CD14-positive monocyte (primary cell): ENCODE measurements around the gene GPC6. TPM values are rescaled to one million over a fixed set of nuclear protein-coding genes. Genes with fewer than 3 reads are reported as not detected.

ENCODE experiments used
- DNase-seq, 3 donors: peaks; one replicate each; pipeline ENCODE4 v3.0.0-alpha.2; 2011 to 2022
- H2AFZ ChIP-seq: 2 replicates; pipeline ENCODE4 v1.6.0; 2012; ENCODE audit warnings: mild to moderate bottlenecking, low read depth, low read length, inconsistent platforms; ENCODE audit not compliant: insufficient read depth, poor library complexity, severe bottlenecking
- H3K27ac ChIP-seq, 2 donors: 1 replicate in 1 of 2; 2 replicates in 1 of 2; pipeline ENCODE4 v1.5.1; 2012 to 2013; ENCODE audit warnings: low read length in 2 of 2, control low read depth in 1 of 2, inconsistent platforms in 1 of 2, low read depth in 1 of 2, mild to moderate bottlenecking in 1 of 2
- H3K27me3 ChIP-seq, 2 donors: one replicate each; pipeline versions ENCODE4 v1.6.0 to v1.6.1; 2011 to 2013; ENCODE audit warnings: low read length in 2 of 2; ENCODE audit not compliant: control insufficient read depth in 2 of 2, insufficient read depth in 2 of 2
- H3K36me3 ChIP-seq, 2 donors: replicated peaks in 1 of 2; 1 replicate in 1 of 2; 2 replicates in 1 of 2; pipeline versions ENCODE4 v1.5.1 to v1.6.1; 2012 to 2013; ENCODE audit warnings: low read length in 2 of 2, control low read depth in 1 of 2, inconsistent platforms in 1 of 2, mild to moderate bottlenecking in 1 of 2; ENCODE audit not compliant: insufficient read depth in 2 of 2, control insufficient read depth in 1 of 2
- H3K4me1 ChIP-seq, 2 donors: 1 replicate in 1 of 2; 2 replicates in 1 of 2; pipeline versions ENCODE4 v1.5.1 to v1.6.1; 2012 to 2013; ENCODE audit warnings: low read length in 2 of 2, control low read depth in 1 of 2, inconsistent platforms in 1 of 2, mild to moderate bottlenecking in 1 of 2, moderate library complexity in 1 of 2; ENCODE audit not compliant: insufficient read depth in 2 of 2, control insufficient read depth in 1 of 2
- H3K4me2 ChIP-seq: replicated peaks from 2 replicates; pipeline ENCODE3; 2012; ENCODE audit warnings: low read length, moderate library complexity, mild to moderate bottlenecking; ENCODE audit not compliant: poor library complexity, severe bottlenecking; ENCODE audit errors: extremely low read depth
- H3K4me3 ChIP-seq, 3 experiments: fragments of 200-600 bp in 1 of 3; sonication (generic) in 1 of 3; replicated peaks in 1 of 3; 1 replicate in 2 of 3; 2 replicates in 1 of 3; pipeline ENCODE4 v1.5.1; 2011 to 2013; ENCODE audit warnings: low read length in 3 of 3, mild to moderate bottlenecking in 3 of 3, control low read depth in 2 of 3, low read depth in 2 of 3, inconsistent platforms in 1 of 3, moderate library complexity in 1 of 3
- H3K79me2 ChIP-seq: 2 replicates; pipeline ENCODE4 v1.6.0; 2012; ENCODE audit warnings: mild to moderate bottlenecking, control low read depth, inconsistent platforms, low read length, moderate library complexity; ENCODE audit not compliant: insufficient read depth
- H3K9ac ChIP-seq: 2 replicates; pipeline ENCODE4 v1.6.0; 2017; ENCODE audit warnings: low read length, mild to moderate bottlenecking; ENCODE audit not compliant: insufficient read depth, poor library complexity, severe bottlenecking
- H3K9me3 ChIP-seq, 2 donors: replicated peaks in 1 of 2; 1 replicate in 1 of 2; 2 replicates in 1 of 2; pipeline versions ENCODE4 v1.5.1 to v1.6.1; 2012 to 2013; ENCODE audit warnings: low read length in 2 of 2, control low read depth in 1 of 2; ENCODE audit not compliant: control insufficient read depth in 1 of 2, insufficient read depth in 1 of 2
- H4K20me1 ChIP-seq: 2 replicates; pipeline ENCODE4 v1.6.0; 2012; ENCODE audit warnings: mild to moderate bottlenecking, low read length, control low read depth, moderate library complexity; ENCODE audit not compliant: insufficient read depth
- H3K27ac Mint-ChIP-seq, 7 donors: one replicate each; pipeline ENCODE4 v1.8.0; 2020; ENCODE audit warnings: mild to moderate bottlenecking in 7 of 7, mixed read lengths in 7 of 7, moderate library complexity in 6 of 7, inconsistent platforms in 2 of 7
- H3K27me3 Mint-ChIP-seq, 3 donors: one replicate each; pipeline ENCODE4 v1.8.0; 2021 to 2022; ENCODE audit warnings: low read depth in 3 of 3, mild to moderate bottlenecking in 3 of 3, mixed read lengths in 3 of 3, moderate library complexity in 3 of 3, inconsistent platforms in 1 of 3
- H3K36me3 Mint-ChIP-seq, 2 donors: one replicate each; pipeline ENCODE4 v1.8.0; 2020; ENCODE audit warnings: mixed read lengths in 2 of 2, inconsistent platforms in 1 of 2, mild to moderate bottlenecking in 1 of 2
- H3K4me1 Mint-ChIP-seq: one replicate; pipeline ENCODE4 v1.8.0; 2020; ENCODE audit warnings: mild to moderate bottlenecking, mixed read lengths
- H3K4me3 Mint-ChIP-seq, 2 donors: one replicate each; pipeline ENCODE4 v1.8.0; 2020; ENCODE audit warnings: mild to moderate bottlenecking in 2 of 2, mixed read lengths in 2 of 2, moderate library complexity in 1 of 2
- H3K9me3 Mint-ChIP-seq, 7 donors: one replicate each; pipeline ENCODE4 v1.8.0; 2020 to 2022; ENCODE audit warnings: mixed read lengths in 7 of 7, mild to moderate bottlenecking in 6 of 7, moderate library complexity in 6 of 7, inconsistent platforms in 2 of 7
- WGBS: methylation state at CpG from one replicate; pipeline ENCODE4 v1.1.5; 2013; ENCODE audit warnings: missing lambda C conversion rate; ENCODE audit not compliant: insufficient coverage; 5-methylcytosine and 5-hydroxymethylcytosine counted together
- intact Hi-C, 2 donors: fragments of 100-400 bp; cut with micrococcal nuclease; formaldehyde crosslinking; loops; one replicate each; pipeline versions ENCODE4 v1.15.0 to v1.15.1; 2023
- polyA plus RNA-seq, 3 donors: library from polyadenylated mRNA; depleted of rRNA in 1 of 3; unstranded in 2 of 3; stranded (reverse) in 1 of 3; fragments of 300-500 nt in 2 of 3; fragments of >200 nt in 1 of 3; fragmentation: Illumina TruSeq in 2 of 3; gene quantifications; 1 replicate in 2 of 3; 2 replicates in 1 of 3; pipeline ENCODE4 v1.2.3, GENCODE V29; 2012 to 2021
- TF ChIP-seq, protein P1 (sequence below): fragments of 200-600 bp; IDR thresholded peaks from one replicate; pipeline ENCODE4 v1.8.0; 2022; ENCODE audit warnings: antibody characterized with exemption, mild to moderate bottlenecking

Gene GPC6
- polyA plus RNA-seq, 3 donors, result not detected

GRCh38 chr13:93231867-93232266 is 5.3 kb downstream of the GPC6 start:
- H3K9me3 ChIP-seq, result peaks cover 5% of the 10 kb centered on the region in 2 donors
- no peak overlapping the region for H3K9ac ChIP-seq
- no peak for DNase-seq
- H3K4me1 ChIP-seq, result peaks cover 0 to 16% of the 10 kb centered on the region in 2 donors
- peaks cover 27 to 31% (median 31%) of the 10 kb centered on the region in 3 donors for H3K27me3 Mint-ChIP-seq
- H3K4me3 ChIP-seq, result no peak overlapping the region
- H3K27ac Mint-ChIP-seq, result no peak overlapping the region
- H3K4me2 ChIP-seq, result no peak overlapping the region
- TF ChIP-seq, protein P1, sequence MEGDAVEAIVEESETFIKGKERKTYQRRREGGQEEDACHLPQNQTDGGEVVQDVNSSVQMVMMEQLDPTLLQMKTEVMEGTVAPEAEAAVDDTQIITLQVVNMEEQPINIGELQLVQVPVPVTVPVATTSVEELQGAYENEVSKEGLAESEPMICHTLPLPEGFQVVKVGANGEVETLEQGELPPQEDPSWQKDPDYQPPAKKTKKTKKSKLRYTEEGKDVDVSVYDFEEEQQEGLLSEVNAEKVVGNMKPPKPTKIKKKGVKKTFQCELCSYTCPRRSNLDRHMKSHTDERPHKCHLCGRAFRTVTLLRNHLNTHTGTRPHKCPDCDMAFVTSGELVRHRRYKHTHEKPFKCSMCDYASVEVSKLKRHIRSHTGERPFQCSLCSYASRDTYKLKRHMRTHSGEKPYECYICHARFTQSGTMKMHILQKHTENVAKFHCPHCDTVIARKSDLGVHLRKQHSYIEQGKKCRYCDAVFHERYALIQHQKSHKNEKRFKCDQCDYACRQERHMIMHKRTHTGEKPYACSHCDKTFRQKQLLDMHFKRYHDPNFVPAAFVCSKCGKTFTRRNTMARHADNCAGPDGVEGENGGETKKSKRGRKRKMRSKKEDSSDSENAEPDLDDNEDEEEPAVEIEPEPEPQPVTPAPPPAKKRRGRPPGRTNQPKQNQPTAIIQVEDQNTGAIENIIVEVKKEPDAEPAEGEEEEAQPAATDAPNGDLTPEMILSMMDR, result no peak
- H3K9me3 Mint-ChIP-seq, result peaks cover 4 to 13% (median 10%) of the 10 kb centered on the region in 7 donors
- peaks cover 22 to 35% of the 10 kb centered on the region in 2 donors for H3K27me3 ChIP-seq
- H3K27ac ChIP-seq, result no peak overlapping the region
- intact Hi-C loops, result no loop called here
- H3K36me3 ChIP-seq, result no peaks in the 10 kb centered on the region
- no peaks in the 10 kb centered on the region for H4K20me1 ChIP-seq
- H2AFZ ChIP-seq, result no peak overlapping the region
- peaks cover 4% of the 10 kb centered on the region for H3K4me1 Mint-ChIP-seq
- peaks cover 0 to 5% of the 10 kb centered on the region in 2 donors for H3K36me3 Mint-ChIP-seq
- no peak overlapping the region for H3K4me3 Mint-ChIP-seq
- no peaks in the 10 kb centered on the region for H3K79me2 ChIP-seq
- 100% methylated on average over 1 of the region's 3 CpGs for WGBS

DNA sequence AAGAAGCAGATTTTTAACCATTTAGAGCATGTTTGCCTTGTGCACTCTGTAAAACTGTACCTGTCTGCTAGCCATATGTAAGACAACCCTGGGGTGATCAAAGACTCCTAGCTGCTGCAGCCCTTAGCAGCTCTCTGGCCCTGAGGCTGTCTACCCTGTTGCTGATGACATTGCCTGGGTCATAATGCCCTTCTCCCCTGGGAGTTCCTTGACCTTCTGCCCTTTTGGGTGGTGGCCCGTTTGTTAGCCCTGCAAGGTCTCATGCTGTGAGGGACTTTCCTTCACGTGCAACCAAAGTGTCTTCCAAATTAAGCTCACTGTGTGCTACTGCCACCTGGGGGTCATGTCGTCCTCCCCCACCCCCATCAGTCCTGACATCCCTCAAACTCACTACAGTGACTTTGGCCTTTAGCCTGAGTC is 7.4 kb downstream of the GPC6 start:
- intact Hi-C loops, result no loop called here

More for the DNA sequence above, 7.4 kb downstream of the GPC6 start:
- Histone ChIP-seq H3K9me3 (peaks cover 5 to 8% of the 10 kb centered on the region in 2 donors), H3K27me3 (peaks cover 8 to 14% of the 10 kb centered on the region in 2 donors), H3K4me1 (no peaks in the 10 kb centered on the region), H3K4me3 (no peak overlapping the region), H3K79me2 (no peaks in the 10 kb centered on the region), H3K27ac (no peak overlapping the region), H3K4me2 (no peak overlapping the region), H4K20me1 (no peaks in the 10 kb centered on the region), H3K36me3 (no peaks in the 10 kb centered on the region), H3K9ac (no peak overlapping the region), H2AFZ (no peak overlapping the region)
- Mint-ChIP-seq H3K27ac (no peak overlapping the region), H3K36me3 (no peaks in the 10 kb centered on the region), H3K27me3 (peaks cover 8 to 13% (median 9%) of the 10 kb centered on the region in 3 donors), H3K4me3 (no peak overlapping the region), H3K9me3 (peaks cover 2 to 8% (median 6%) of the 10 kb centered on the region in 7 donors), H3K4me1 (no peaks in the 10 kb centered on the region)
- no peak for DNase-seq
- TF ChIP-seq, protein P1, result no peak
- WGBS, result no CpG with 5 or more reads among the region's 3 CpGs
